Kidney epithelial cell (primary cell): ENCODE results near the gene SCAF8. TPM values are rescaled to one million over a fixed set of nuclear protein-coding genes. Genes with fewer than 3 reads are reported as not detected.

ENCODE experiments used
- DNase-seq: peaks from one replicate; pipeline ENCODE4 v3.0.0-alpha.2; 2010; ENCODE audit warnings: low read depth
- H3K27me3 ChIP-seq: 2 replicates; pipeline ENCODE4 v1.6.0; 2011; ENCODE audit warnings: low read length; ENCODE audit not compliant: control insufficient read depth, insufficient read depth
- H3K36me3 ChIP-seq: 2 replicates; pipeline ENCODE4 v1.5.1; 2011; ENCODE audit warnings: low read length; ENCODE audit not compliant: control insufficient read depth, insufficient read depth
- H3K4me3 ChIP-seq: 2 replicates; pipeline ENCODE4 v1.5.1; 2011; ENCODE audit warnings: low read depth, mild to moderate bottlenecking, control low read depth, low read length
- CTCF ChIP-seq: IDR thresholded peaks from 2 replicates; pipeline ENCODE4 v1.5.1; 2011; ENCODE audit warnings: mild to moderate bottlenecking, moderate library complexity, low read length, control low read depth, inconsistent platforms; ENCODE audit not compliant: insufficient read depth, poor library complexity, severe bottlenecking
- total RNA-seq: library from RNA; depleted of rRNA; stranded (reverse); fragments of >200 nt; gene quantifications from 2 replicates; pipeline ENCODE4 v1.2.3, GENCODE V29; 2015

Gene SCAF8
- total RNA-seq, 1 donor from 2014 or later, result 40.9 TPM

- DNase-seq, result no peak
- no peaks in the 10 kb centered on the region for H3K27me3 ChIP-seq
- no peak overlapping the region for H3K4me3 ChIP-seq
- TF ChIP-seq CTCF, result no peak
- no peaks in the 10 kb centered on the region for H3K36me3 ChIP-seq
These were observed 139.4 kb downstream of the SCAF8 start for GRCh38 chr6:154872542-154873114.

- H3K4me3 ChIP-seq, result no peak overlapping the region
- H3K36me3 ChIP-seq, result no peaks in the 10 kb centered on the region
- no peaks in the 10 kb centered on the region for H3K27me3 ChIP-seq
- no peak for TF ChIP-seq CTCF
- DNase-seq, result no peak
These were observed 140.3 kb downstream of the SCAF8 start for GRCh38 chr6:154873546-154873945.

GRCh38 chr6:154874773-154875592 is 141.8 kb downstream of the SCAF8 start:
- TF ChIP-seq CTCF, result no peak
- H3K27me3 ChIP-seq, result no peaks in the 10 kb centered on the region
- no peaks in the 10 kb centered on the region for H3K36me3 ChIP-seq
- no peak overlapping the region for H3K4me3 ChIP-seq
- no peak for DNase-seq

GRCh38 chr6:154876486-154877280 is 143.5 kb downstream of the SCAF8 start:
- no peaks in the 10 kb centered on the region for H3K36me3 ChIP-seq
- H3K27me3 ChIP-seq, result no peaks in the 10 kb centered on the region
- TF ChIP-seq CTCF, result no peak
- H3K4me3 ChIP-seq, result no peak overlapping the region
- DNase-seq, result no peak

- no peak overlapping the region for H3K4me3 ChIP-seq
- DNase-seq, result no peak
These were observed 145.8 kb downstream of the SCAF8 start for GRCh38 chr6:154878871-154879491.

More at GRCh38 chr6:154878871-154879491, 145.8 kb downstream of the SCAF8 start:
- H3K27me3 ChIP-seq, result no peaks in the 10 kb centered on the region
- no peak for TF ChIP-seq CTCF
- H3K36me3 ChIP-seq, result no peaks in the 10 kb centered on the region
